A549 (cell line): ENCODE measurements around the gene GAA.

Experiments
- BHLHE40 ChIP-seq: IDR thresholded peaks from 2 replicates; pipeline ENCODE4 v1.6.1; 2012; ENCODE audit warnings: low read depth, low read length, inconsistent platforms
- CHD2 ChIP-seq: fragments of 150-350 bp; IDR thresholded peaks from 2 replicates; pipeline ENCODE4 v1.6.1; 2014; ENCODE audit warnings: low read length; ENCODE audit not compliant: partially characterized antibody
- CTCF ChIP-seq: fragments of >200 bp; sonication (Bioruptor Twin); formaldehyde crosslinking; IDR thresholded peaks from 3 replicates; pipeline ENCODE4 v1.5.1; 2016
- ESRRA ChIP-seq: fragments of 150-350 bp; IDR thresholded peaks from 2 replicates; pipeline ENCODE4 v1.6.1; 2014; ENCODE audit warnings: mild to moderate bottlenecking, low read length, borderline replicate concordance
- HDAC2 ChIP-seq: fragments of 200-600 bp; sonication (generic); IDR thresholded peaks from 2 replicates; pipeline ENCODE4 v1.6.1; 2016
- MAFK ChIP-seq: fragments of 450-650 bp; IDR thresholded peaks from 2 replicates; pipeline ENCODE4 v1.6.1; 2014; ENCODE audit not compliant: partially characterized antibody
- PHF8 ChIP-seq: fragments of 200-600 bp; sonication (generic); IDR thresholded peaks from 2 replicates; pipeline ENCODE4 v1.6.1; 2016; ENCODE audit warnings: low read depth, mild to moderate bottlenecking, antibody characterized with exemption, moderate library complexity, borderline replicate concordance
- RFX5 ChIP-seq: fragments of 450-650 bp; IDR thresholded peaks from 2 replicates; pipeline ENCODE4 v1.7.1; 2014; ENCODE audit warnings: antibody characterized with exemption, mild to moderate bottlenecking, moderate library complexity
- RNF2 ChIP-seq: fragments of 200-600 bp; sonication (generic); IDR thresholded peaks from 2 replicates; pipeline ENCODE4 v1.6.1; 2016; ENCODE audit warnings: low read depth, mild to moderate bottlenecking, antibody characterized with exemption, moderate library complexity, borderline replicate concordance
- TF ChIP-seq, protein P1 (sequence below): IDR thresholded peaks from 2 replicates; pipeline ENCODE4 v1.6.1; 2012
- TF ChIP-seq, protein P2 (sequence below): fragments of >200 bp; sonication (Bioruptor Twin); formaldehyde crosslinking; IDR thresholded peaks from 3 replicates; pipeline ENCODE4 v1.6.1; 2016
- TF ChIP-seq, protein P3 (sequence below): fragments of 150-350 bp; IDR thresholded peaks from 2 replicates; pipeline ENCODE4 v1.6.1; 2014; ENCODE audit warnings: low read depth, mild to moderate bottlenecking, low read length

- TF ChIP-seq, protein P1, sequence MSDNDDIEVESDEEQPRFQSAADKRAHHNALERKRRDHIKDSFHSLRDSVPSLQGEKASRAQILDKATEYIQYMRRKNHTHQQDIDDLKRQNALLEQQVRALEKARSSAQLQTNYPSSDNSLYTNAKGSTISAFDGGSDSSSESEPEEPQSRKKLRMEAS, result no peak
- TF ChIP-seq CTCF (no peak), CHD2 (no peak), MAFK (no peak), BHLHE40 (no peak), HDAC2 (no peak), PHF8 (no peak), ESRRA (no peak), RNF2 (no peak), RFX5 (no peak)
- TF ChIP-seq, protein P2, sequence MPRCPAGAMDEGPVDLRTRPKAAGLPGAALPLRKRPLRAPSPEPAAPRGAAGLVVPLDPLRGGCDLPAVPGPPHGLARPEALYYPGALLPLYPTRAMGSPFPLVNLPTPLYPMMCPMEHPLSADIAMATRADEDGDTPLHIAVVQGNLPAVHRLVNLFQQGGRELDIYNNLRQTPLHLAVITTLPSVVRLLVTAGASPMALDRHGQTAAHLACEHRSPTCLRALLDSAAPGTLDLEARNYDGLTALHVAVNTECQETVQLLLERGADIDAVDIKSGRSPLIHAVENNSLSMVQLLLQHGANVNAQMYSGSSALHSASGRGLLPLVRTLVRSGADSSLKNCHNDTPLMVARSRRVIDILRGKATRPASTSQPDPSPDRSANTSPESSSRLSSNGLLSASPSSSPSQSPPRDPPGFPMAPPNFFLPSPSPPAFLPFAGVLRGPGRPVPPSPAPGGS, result no peak
- TF ChIP-seq, protein P3, sequence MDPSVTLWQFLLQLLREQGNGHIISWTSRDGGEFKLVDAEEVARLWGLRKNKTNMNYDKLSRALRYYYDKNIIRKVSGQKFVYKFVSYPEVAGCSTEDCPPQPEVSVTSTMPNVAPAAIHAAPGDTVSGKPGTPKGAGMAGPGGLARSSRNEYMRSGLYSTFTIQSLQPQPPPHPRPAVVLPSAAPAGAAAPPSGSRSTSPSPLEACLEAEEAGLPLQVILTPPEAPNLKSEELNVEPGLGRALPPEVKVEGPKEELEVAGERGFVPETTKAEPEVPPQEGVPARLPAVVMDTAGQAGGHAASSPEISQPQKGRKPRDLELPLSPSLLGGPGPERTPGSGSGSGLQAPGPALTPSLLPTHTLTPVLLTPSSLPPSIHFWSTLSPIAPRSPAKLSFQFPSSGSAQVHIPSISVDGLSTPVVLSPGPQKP, result no peak
Measured at GRCh38 chr17:80105762-80106161, 4.4 kb downstream of the GAA start.
